Progenitor cell of endocrine pancreas (in vitro differentiated cells): ENCODE results near the gene ZNF134. TPM values are rescaled to one million over a fixed set of nuclear protein-coding genes. Genes with fewer than 3 reads are reported as not detected.

Source experiments
- DNase-seq: peaks from one replicate; pipeline ENCODE4 v3.0.0; 2021; ENCODE audit warnings: low spot score; ENCODE audit not compliant: unreplicated experiment
- H3K27ac Mint-ChIP-seq: 2 replicates; pipeline ENCODE4 v1.8.0; 2021; ENCODE audit warnings: mild to moderate bottlenecking, moderate library complexity, mixed read lengths
- H3K27me3 Mint-ChIP-seq: 2 replicates; pipeline ENCODE4 v1.8.0; 2021; ENCODE audit warnings: mixed read lengths
- H3K36me3 Mint-ChIP-seq: 2 replicates; pipeline ENCODE4 v1.8.0; 2022; ENCODE audit warnings: mixed read lengths; ENCODE audit not compliant: insufficient read depth
- H3K4me1 Mint-ChIP-seq: 2 replicates; pipeline ENCODE4 v1.8.0; 2021; ENCODE audit warnings: low read depth, mixed read lengths
- H3K4me3 Mint-ChIP-seq: 2 replicates; pipeline ENCODE4 v1.8.0; 2021; ENCODE audit warnings: low read depth, mild to moderate bottlenecking, moderate library complexity, mixed read lengths
- H3K9me3 Mint-ChIP-seq: 2 replicates; pipeline ENCODE4 v1.8.0; 2021; ENCODE audit warnings: low read depth, mixed read lengths
- CTCF ChIP-seq: fragments of 200-600 bp; sonication (generic); IDR thresholded peaks from one replicate; pipeline ENCODE4 v1.5.0; 2021; ENCODE audit warnings: antibody characterized with exemption, mild to moderate bottlenecking; ENCODE audit not compliant: unreplicated experiment
- total RNA-seq: library from RNA; stranded (reverse); gene quantifications from 2 replicates; pipeline ENCODE4 v1.2.1, GENCODE V29; 2021

The ZNF134 gene
- total RNA-seq, 1 donor from 2014 or later, result 24.9 TPM

- H3K4me3 Mint-ChIP-seq, result peak within 1 kb of the TSS; percentile 82
- peaks cover 54% of the 10 kb centered on the region for H3K9me3 Mint-ChIP-seq
- TF ChIP-seq CTCF, result peak; percentile 29
- peak within 1 kb of the TSS; percentile 59 for H3K27ac Mint-ChIP-seq
- H3K4me1 Mint-ChIP-seq, result peaks cover 8% of the 10 kb centered on the region
- H3K27me3 Mint-ChIP-seq, result peaks cover 4% of the 10 kb centered on the region
- peak; percentile 88 for DNase-seq
- H3K36me3 Mint-ChIP-seq, result peaks cover 50% of the 10 kb centered on the region
Measured at GRCh38 chr19:57578487-57579205, 35.4 kb upstream of the ZNF134 start, which contains the start of gene ZNF416. Gene ZNF416, minus strand, starts transcription at chr19:57578911. Its CDS starts 207 bp downstream, at chr19:57578704.

- H3K36me3 Mint-ChIP-seq, result peaks cover 45% of the 10 kb centered on the region
- H3K27me3 Mint-ChIP-seq, result peaks cover 4% of the 10 kb centered on the region
- no peak for DNase-seq
- peaks cover 49% of the 10 kb centered on the region for H3K9me3 Mint-ChIP-seq
- peak overlapping the region; percentile 21 for H3K4me3 Mint-ChIP-seq
- TF ChIP-seq CTCF, result no peak
- H3K4me1 Mint-ChIP-seq, result peaks cover 9% of the 10 kb centered on the region
- no peak overlapping the region for H3K27ac Mint-ChIP-seq
Measured at GRCh38 chr19:57583104-57583520, 30.9 kb upstream of the ZNF134 start.

- peak; percentile 76 for DNase-seq
- H3K36me3 Mint-ChIP-seq, result peaks cover 50% of the 10 kb centered on the region
- H3K27me3 Mint-ChIP-seq, result peaks cover 4% of the 10 kb centered on the region
- H3K4me1 Mint-ChIP-seq, result peaks cover 8% of the 10 kb centered on the region
- peaks cover 54% of the 10 kb centered on the region for H3K9me3 Mint-ChIP-seq
- H3K4me3 Mint-ChIP-seq, result peak within 1 kb of the TSS; percentile 94
- peak within 1 kb of the TSS; percentile 92 for H3K27ac Mint-ChIP-seq
- peak; percentile 8 for TF ChIP-seq CTCF
Measured at GRCh38 chr19:57583521-57584416, 30.3 kb upstream of the ZNF134 start, which contains the start of gene ZIK1. Gene ZIK1, plus strand, starts transcription at chr19:57584145. Its CDS starts 212 bp downstream, at chr19:57584357.

GRCh38 chr19:57587529-57587928, 26.5 kb upstream of the ZNF134 start:
- no peak for DNase-seq
- no peak overlapping the region for H3K4me3 Mint-ChIP-seq
- TF ChIP-seq CTCF, result no peak
- H3K9me3 Mint-ChIP-seq, result peaks cover 67% of the 10 kb centered on the region
- H3K4me1 Mint-ChIP-seq, result peaks cover 6% of the 10 kb centered on the region
- no peaks in the 10 kb centered on the region for H3K27me3 Mint-ChIP-seq
- no peak overlapping the region for H3K27ac Mint-ChIP-seq
- H3K36me3 Mint-ChIP-seq, result peaks cover 82% of the 10 kb centered on the region

- H3K4me3 Mint-ChIP-seq, result peak overlapping the region; percentile 83
- DNase-seq, result no peak
- H3K27ac Mint-ChIP-seq, result peak overlapping the region; percentile 60
- H3K4me1 Mint-ChIP-seq, result peaks cover 2% of the 10 kb centered on the region
- no peak for TF ChIP-seq CTCF
- H3K9me3 Mint-ChIP-seq, result peaks cover 37% of the 10 kb centered on the region
- no peaks in the 10 kb centered on the region for H3K27me3 Mint-ChIP-seq
- H3K36me3 Mint-ChIP-seq, result peaks cover 23% of the 10 kb centered on the region
Measured at GRCh38 chr19:57599377-57599760, 14.7 kb upstream of the ZNF134 start.
